ENCODE results near the gene ITGB8. TPM values are rescaled to one million over a fixed set of nuclear protein-coding genes. Genes with fewer than 3 reads are reported as not detected.

The ITGB8 gene
- polyA plus RNA-seq, 1 donor: 55.7 TPM

DNA sequence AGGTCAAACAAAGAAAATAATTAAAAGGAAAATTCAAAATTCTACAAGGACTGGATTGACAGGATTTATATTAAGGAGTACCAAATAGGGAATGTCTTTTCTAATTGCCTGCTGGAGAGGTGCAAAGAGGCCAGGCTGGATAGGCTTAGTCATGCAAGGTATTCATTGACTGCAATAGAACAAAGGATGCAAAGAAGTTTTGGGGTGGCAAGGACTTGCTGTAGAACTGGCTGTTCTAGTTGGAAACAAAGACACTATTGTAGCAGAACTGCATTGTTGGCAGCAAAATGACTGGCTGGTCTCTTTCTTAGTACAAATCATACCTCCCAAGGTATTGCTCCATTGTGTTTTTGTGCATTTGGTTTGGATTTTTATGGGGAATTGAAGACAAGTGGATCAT lies 10.1 kb downstream of the ITGB8 start:
- DNase-seq: no peak

GRCh38 chr7:20343205-20343604 lies 12.5 kb downstream of the ITGB8 start:
- DNase-seq: no peak

- DNase-seq: no peak
Observed at GRCh38 chr7:20343941-20344340, 13.2 kb downstream of the ITGB8 start.

GRCh38 chr7:20344396-20344795 lies 13.7 kb downstream of the ITGB8 start:
- no peak for DNase-seq

- no peak for DNase-seq
Observed at GRCh38 chr7:20346577-20346976, 15.9 kb downstream of the ITGB8 start.

- no peak for DNase-seq
Observed at GRCh38 chr7:20347680-20348079, 17.0 kb downstream of the ITGB8 start.

GRCh38 chr7:20348125-20348807 lies 17.6 kb downstream of the ITGB8 start:
- no peak for DNase-seq

DNA sequence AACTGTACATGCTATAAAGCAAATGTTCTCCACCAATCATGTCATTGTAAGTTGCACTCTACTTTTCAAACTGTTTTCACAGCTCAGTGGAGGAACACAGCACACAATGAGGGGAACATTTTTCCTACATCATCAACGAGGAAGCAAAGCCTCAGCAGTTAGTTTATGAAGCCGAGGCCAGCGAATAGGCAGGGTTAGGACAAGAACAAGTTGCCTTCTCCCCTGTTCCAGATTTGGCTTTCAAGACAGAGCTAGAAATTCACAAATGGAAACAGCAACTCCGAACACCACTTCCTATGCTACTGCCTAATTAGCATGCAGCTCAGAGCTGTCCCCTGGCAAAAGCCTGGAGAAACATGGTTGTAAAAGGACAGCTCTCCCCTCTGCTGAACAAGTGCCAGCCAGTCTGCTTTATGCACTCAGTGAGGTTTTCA lies 19.8 kb downstream of the ITGB8 start:
- DNase-seq: no peak

- no peak for DNase-seq
Observed at GRCh38 chr7:20350996-20351692, 20.4 kb downstream of the ITGB8 start.

DNA sequence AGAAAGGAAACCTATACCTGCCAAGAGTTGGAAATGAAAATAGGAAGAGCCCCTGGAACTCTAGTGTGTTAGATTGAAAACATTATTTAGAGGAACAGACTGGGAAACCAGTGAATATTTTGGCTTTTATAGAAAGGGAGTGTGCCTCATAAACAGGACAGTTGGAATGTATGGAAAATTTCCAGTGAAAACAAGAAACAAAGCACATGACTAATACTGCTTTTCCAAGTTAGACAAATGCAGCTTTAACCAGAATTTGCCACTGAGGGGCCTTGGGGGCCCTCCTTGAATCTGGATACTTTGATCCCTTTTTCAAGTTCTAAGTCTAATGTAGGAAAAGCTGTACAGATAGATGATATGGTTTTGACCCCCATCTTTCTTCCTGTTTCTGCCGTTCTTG lies 21.2 kb downstream of the ITGB8 start:
- DNase-seq: no peak

DNA sequence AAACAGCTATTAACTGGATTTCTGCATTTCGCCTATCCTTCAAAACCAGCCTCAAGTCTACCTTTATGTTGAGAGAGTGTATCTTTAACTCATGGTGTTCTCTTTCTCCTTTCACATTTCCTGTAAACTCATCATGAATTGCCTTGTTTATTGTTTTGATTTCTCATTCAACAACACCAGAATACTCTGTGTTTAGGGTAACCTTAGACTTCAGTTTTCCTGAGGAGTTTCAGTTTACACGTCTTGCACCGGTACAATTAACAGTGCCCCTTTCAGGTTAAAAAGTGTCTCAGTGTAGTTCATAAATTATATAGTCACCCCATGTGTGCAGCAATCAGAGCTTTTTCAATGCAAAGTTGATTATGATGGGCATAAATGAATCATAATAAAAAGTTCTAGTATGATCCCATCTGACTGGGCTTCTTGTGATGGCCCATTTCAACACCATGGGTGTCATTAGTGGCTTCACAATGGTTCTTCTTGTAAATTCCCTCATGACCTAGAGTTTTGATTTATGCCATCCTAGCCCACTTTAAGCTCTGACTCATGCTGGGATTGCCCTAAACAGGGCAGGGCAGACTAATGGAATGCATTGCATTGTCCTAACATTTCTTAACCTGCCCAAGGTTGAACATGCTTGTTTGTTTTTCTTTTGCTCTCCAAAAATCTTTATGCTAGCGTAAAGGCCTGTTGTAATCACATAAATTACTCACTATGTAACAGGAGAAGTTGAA lies 22.0 kb downstream of the ITGB8 start:
- DNase-seq: no peak

- no peak for DNase-seq
Observed at GRCh38 chr7:20354610-20355528, 24.2 kb downstream of the ITGB8 start.

GRCh38 chr7:20358106-20358505 lies 27.4 kb downstream of the ITGB8 start:
- DNase-seq: no peak

GRCh38 chr7:20358762-20359282 lies 28.1 kb downstream of the ITGB8 start:
- no peak for DNase-seq

GRCh38 chr7:20359341-20359963 lies 28.8 kb downstream of the ITGB8 start:
- no peak for DNase-seq

GRCh38 chr7:20362574-20363253 lies 32.0 kb downstream of the ITGB8 start:
- DNase-seq: no peak

GRCh38 chr7:20364571-20365196 lies 34.0 kb downstream of the ITGB8 start:
- no peak for DNase-seq

DNA sequence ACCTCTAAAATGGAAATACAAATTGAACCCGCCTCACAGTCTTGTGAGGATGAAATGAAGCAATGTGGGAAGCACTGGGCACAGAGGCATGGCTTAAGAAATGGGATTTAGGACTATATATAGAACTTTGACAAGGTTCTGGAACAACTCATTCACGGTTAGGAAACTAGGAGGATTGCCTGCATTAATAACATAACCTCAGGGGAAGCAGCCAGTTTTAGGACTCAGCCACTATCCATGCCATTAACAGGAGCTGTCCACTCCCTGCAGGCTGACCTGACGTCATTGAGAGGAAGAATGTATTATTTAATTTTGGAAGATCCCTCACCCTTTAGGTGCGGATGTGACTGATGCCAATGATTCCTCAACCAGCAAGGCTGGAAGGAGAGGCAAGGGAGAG lies 34.8 kb downstream of the ITGB8 start:
- no peak for DNase-seq

GRCh38 chr7:20374399-20374798 lies 43.7 kb downstream of the ITGB8 start:
- no peak for DNase-seq

DNA sequence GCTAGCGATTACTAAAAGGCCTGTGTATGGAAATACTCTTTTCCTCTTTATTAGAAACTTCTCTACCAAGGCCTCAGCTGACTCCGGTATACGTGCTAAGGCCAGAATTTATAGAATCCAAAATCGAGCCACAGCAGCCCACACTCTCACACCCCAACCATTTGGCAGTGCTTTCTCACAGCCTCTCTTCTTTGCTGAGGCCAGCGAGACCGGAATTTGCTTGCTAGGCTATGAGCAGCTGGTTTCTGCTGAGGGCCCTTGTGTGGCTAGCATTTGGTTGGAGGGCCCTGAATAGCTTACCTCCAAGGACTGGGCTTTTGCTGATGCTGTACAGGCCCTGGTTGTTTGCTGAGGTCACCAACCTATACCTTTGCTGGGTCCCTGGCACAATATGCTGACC lies 46.1 kb downstream of the ITGB8 start:
- no peak for DNase-seq

Measured in left kidney (tissue), 2 donors.